IPS-NIHi11 (cell line): ENCODE data around the gene ADCY10.
"Not testable (repeated sequence)": the region's sequence is repeated elsewhere in the genome, so short reads cannot be mapped to it uniquely, and the experiment has no call there.

Experiments
- DNase-seq: peaks from one replicate; pipeline ENCODE4 v3.0.0; 2012; ENCODE audit warnings: mixed read lengths, low spot score

The ADCY10 gene

GRCh38 chr1:167887187-167887586 lies 26.7 kb downstream of the ADCY10 start:
- DNase-seq = not testable (repeated sequence)

- no peak for DNase-seq
Observed at GRCh38 chr1:167882376-167882775, 31.6 kb downstream of the ADCY10 start.

GRCh38 chr1:167881786-167882185 lies 32.1 kb downstream of the ADCY10 start:
- DNase-seq = no peak

GRCh38 chr1:167881069-167881468 lies 32.9 kb downstream of the ADCY10 start:
- DNase-seq = no peak

- no peak for DNase-seq
Observed at GRCh38 chr1:167880580-167881021, 33.3 kb downstream of the ADCY10 start.

GRCh38 chr1:167879508-167879907 lies 34.4 kb downstream of the ADCY10 start:
- no peak for DNase-seq

- DNase-seq = no peak
Observed at GRCh38 chr1:167878372-167879160, 35.4 kb downstream of the ADCY10 start.

GRCh38 chr1:167876597-167877175 lies 37.2 kb downstream of the ADCY10 start:
- DNase-seq = no peak

- no peak for DNase-seq
Observed at GRCh38 chr1:167871331-167871730, 42.6 kb downstream of the ADCY10 start.

- not testable (repeated sequence) for DNase-seq
Observed at GRCh38 chr1:167869157-167870001, 44.6 kb downstream of the ADCY10 start.

- not testable (repeated sequence) for DNase-seq
Observed at GRCh38 chr1:167866739-167867414, 47.1 kb downstream of the ADCY10 start.

GRCh38 chr1:167866326-167866725 lies 47.6 kb downstream of the ADCY10 start:
- DNase-seq = not testable (repeated sequence)

GRCh38 chr1:167865804-167866308 lies 48.1 kb downstream of the ADCY10 start:
- DNase-seq = not testable (repeated sequence)

GRCh38 chr1:167865193-167865592 lies 48.7 kb downstream of the ADCY10 start:
- not testable (repeated sequence) for DNase-seq

- DNase-seq = no peak
Observed at GRCh38 chr1:167864392-167865032, 49.4 kb downstream of the ADCY10 start.

- DNase-seq = no peak
Observed at GRCh38 chr1:167863921-167864279, 50.0 kb downstream of the ADCY10 start.

GRCh38 chr1:167863191-167863920 lies 50.6 kb downstream of the ADCY10 start:
- not testable (repeated sequence) for DNase-seq

- no peak for DNase-seq
Observed at GRCh38 chr1:167862432-167863076, 51.4 kb downstream of the ADCY10 start.

- DNase-seq = no peak
Observed at GRCh38 chr1:167861664-167862381, 52.1 kb downstream of the ADCY10 start.
